SK-N-SH (cell line): Measurements from ENCODE around the gene CUBN.

Source experiments
- GABPA ChIP-seq: IDR thresholded peaks from 2 replicates; pipeline ENCODE4 v1.4.0; 2012; ENCODE audit warnings: low read depth, mild to moderate bottlenecking
- SIN3A ChIP-seq: IDR thresholded peaks from 2 replicates; pipeline ENCODE4 v1.6.1; 2012; ENCODE audit warnings: low read depth, mild to moderate bottlenecking, low read length, moderate library complexity, borderline replicate concordance
- TAF1 ChIP-seq: IDR thresholded peaks from 2 replicates; pipeline ENCODE4 v1.6.1; 2012; ENCODE audit warnings: low read depth, mild to moderate bottlenecking, low read length, moderate library complexity, borderline replicate concordance
- YY1 ChIP-seq: IDR thresholded peaks from 2 replicates; pipeline ENCODE4 v1.4.0; 2012; ENCODE audit warnings: low read depth, mild to moderate bottlenecking
- TF ChIP-seq, protein P1 (sequence below): fragments of 200-600 bp; sonication (generic); IDR thresholded peaks from 2 replicates; pipeline ENCODE4 v1.6.1; 2017; ENCODE audit warnings: antibody characterized with exemption, mild to moderate bottlenecking, moderate library complexity

- no peak for TF ChIP-seq YY1
- TF ChIP-seq, protein P1, sequence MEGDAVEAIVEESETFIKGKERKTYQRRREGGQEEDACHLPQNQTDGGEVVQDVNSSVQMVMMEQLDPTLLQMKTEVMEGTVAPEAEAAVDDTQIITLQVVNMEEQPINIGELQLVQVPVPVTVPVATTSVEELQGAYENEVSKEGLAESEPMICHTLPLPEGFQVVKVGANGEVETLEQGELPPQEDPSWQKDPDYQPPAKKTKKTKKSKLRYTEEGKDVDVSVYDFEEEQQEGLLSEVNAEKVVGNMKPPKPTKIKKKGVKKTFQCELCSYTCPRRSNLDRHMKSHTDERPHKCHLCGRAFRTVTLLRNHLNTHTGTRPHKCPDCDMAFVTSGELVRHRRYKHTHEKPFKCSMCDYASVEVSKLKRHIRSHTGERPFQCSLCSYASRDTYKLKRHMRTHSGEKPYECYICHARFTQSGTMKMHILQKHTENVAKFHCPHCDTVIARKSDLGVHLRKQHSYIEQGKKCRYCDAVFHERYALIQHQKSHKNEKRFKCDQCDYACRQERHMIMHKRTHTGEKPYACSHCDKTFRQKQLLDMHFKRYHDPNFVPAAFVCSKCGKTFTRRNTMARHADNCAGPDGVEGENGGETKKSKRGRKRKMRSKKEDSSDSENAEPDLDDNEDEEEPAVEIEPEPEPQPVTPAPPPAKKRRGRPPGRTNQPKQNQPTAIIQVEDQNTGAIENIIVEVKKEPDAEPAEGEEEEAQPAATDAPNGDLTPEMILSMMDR, result no peak
- no peak for TF ChIP-seq GABPA
- no peak for TF ChIP-seq TAF1
- TF ChIP-seq SIN3A, result no peak
Measured at GRCh38 chr10:16787361-16787791, 342.2 kb downstream of the CUBN start.
